Measurements from ENCODE around the gene TBC1D4.

- TF ChIP-seq SIN3A (IDR thresholded peaks at IDR 0.05; ENCODE audit: borderline replicate concordance, insufficient read depth, low read depth, low read length) = no peak
- no peak for TF ChIP-seq CTCF (IDR thresholded peaks at IDR 0.05)
- TF ChIP-seq POLR2AphosphoS5 (IDR thresholded peaks at IDR 0.05; ENCODE audit: low read depth, low read length) = no peak
Measured at GRCh38 chr13:75271846-75272245, 210.1 kb downstream of the TBC1D4 start.

Data from Panc1 (cell line).